Measurements from ENCODE around the gene SULT1A1. TPM values are rescaled to one million over a fixed set of nuclear protein-coding genes. Genes with fewer than 3 reads are reported as not detected.

The SULT1A1 gene
- total and polyA plus RNA-seq, 2 of the 13 experiments (the other 11 are each of a cell fraction or from before 2014, with no cell fraction given) = 114 to 147 TPM

GRCh38 chr16:28596115-28596630 lies 13.7 kb downstream of the SULT1A1 start (continued):
- peak; percentile 93 for TF ChIP-seq ZNF687 (CRISPR knock-in tag; IDR thresholded peaks at IDR 0.05)
- TF ChIP-seq HNF4G (IDR thresholded peaks at IDR 0.05; ENCODE audit: borderline replicate concordance, low read depth, low read length) = 0 out of 2 replicates have a peak, but pooled peaks have one; percentile 6
- no peak for TF ChIP-seq HNF4G (CRISPR knock-in tag; IDR thresholded peaks at IDR 0.05; ENCODE audit: borderline replicate concordance, low read depth)
- no peak for TF ChIP-seq NFRKB (IDR thresholded peaks at IDR 0.05)
- no peak for TF ChIP-seq ZNF282 (IDR thresholded peaks at IDR 0.05; ENCODE audit: partially characterized antibody)
- TF ChIP-seq ZNF775 (CRISPR knock-in tag; IDR thresholded peaks at IDR 0.05; ENCODE audit: borderline replicate concordance) = no peak
- no peak for TF ChIP-seq HBP1 (CRISPR knock-in tag; IDR thresholded peaks at IDR 0.05; ENCODE audit: low read depth)
- TF ChIP-seq SMAD1 (CRISPR knock-in tag; IDR thresholded peaks at IDR 0.05; ENCODE audit: borderline replicate concordance, low read depth) = no peak
- TF ChIP-seq STAG1 (CRISPR knock-in tag; IDR thresholded peaks at IDR 0.05) = no peak
- no peak for TF ChIP-seq ZNF546 (CRISPR knock-in tag; conservative IDR thresholded peaks at IDR 0.05)
- no peak for TF ChIP-seq GLMP (CRISPR knock-in tag; IDR thresholded peaks at IDR 0.05; ENCODE audit: borderline replicate concordance)
- TF ChIP-seq ZSCAN20 (CRISPR knock-in tag; IDR thresholded peaks at IDR 0.05; ENCODE audit: borderline replicate concordance) = no peak
- TF ChIP-seq CBX2 (IDR thresholded peaks at IDR 0.05; ENCODE audit: low read depth, low read length) = no peak
- no peak for TF ChIP-seq CBX2 (CRISPR knock-in tag; IDR thresholded peaks at IDR 0.05; ENCODE audit: low read depth)
- TF ChIP-seq ATF6 (CRISPR knock-in tag; conservative IDR thresholded peaks at IDR 0.05) = no peak
- TF ChIP-seq CEBPG (CRISPR knock-in tag; IDR thresholded peaks at IDR 0.05) = peak; percentile 87
- no peak for TF ChIP-seq ATF2 (CRISPR knock-in tag; IDR thresholded peaks at IDR 0.05)
- no peak for TF ChIP-seq ZNF512 (CRISPR knock-in tag; IDR thresholded peaks at IDR 0.05)
